ENCODE results near the gene STT3B. TPM values are rescaled to one million over a fixed set of nuclear protein-coding genes. Genes with fewer than 3 reads are reported as not detected.

The STT3B gene
- total and polyA plus RNA-seq, 2 of the 13 experiments (the other 11 are each of a cell fraction or from before 2014, with no cell fraction given) = 85.0 to 205 TPM

DNA sequence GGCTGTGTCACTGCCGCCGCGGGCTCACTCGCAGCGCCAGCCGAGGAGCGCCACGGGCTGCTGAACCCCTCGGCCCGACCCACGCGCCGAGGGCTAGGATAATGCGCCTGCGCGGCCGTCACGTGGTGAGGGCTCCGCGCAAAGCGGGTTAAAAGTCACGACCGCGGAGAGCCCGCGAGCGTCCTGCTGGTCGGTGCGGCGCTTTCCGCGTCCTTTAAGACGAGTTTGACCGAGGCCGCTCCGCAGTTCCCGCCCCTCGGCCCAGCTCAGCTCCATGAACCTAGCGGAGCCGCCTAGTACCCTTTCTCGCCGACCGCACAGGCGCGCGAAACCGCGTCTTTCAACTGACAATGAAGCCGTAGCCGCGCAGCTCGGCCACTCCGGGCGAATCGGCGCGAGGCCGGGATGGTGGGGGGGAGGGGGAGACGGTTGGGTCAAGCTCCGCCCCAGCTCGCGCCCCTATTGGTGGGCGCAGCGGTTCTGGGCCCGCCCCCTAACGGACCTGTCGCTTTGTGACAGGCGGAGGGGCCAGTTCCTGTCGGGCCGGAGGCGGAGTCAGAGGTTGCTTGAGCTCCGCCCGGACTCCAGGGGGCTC is 636 bp upstream of the STT3B start (continued):
- no peak for TF ChIP-seq CHD4 (IDR thresholded peaks at IDR 0.05; ENCODE audit: borderline replicate concordance, low read length)
- TF ChIP-seq ATF7-NPFF (CRISPR knock-in tag; IDR thresholded peaks at IDR 0.05; ENCODE audit: low read depth) = peak; percentile 95
- peak; percentile 17; the same call in 1 of the 2 replicates for TF ChIP-seq FOXK1 (CRISPR knock-in tag; IDR thresholded peaks at IDR 0.05; ENCODE audit: borderline replicate concordance, low read depth)
- peak; percentile 88 for TF ChIP-seq POGZ (CRISPR knock-in tag; IDR thresholded peaks at IDR 0.05)
- no peak; the same call in none of the 2 replicates for TF ChIP-seq RFX5 (IDR thresholded peaks at IDR 0.05; ENCODE audit: low read depth, low read length)
- no peak for TF ChIP-seq MTA1 (CRISPR knock-in tag; IDR thresholded peaks at IDR 0.05; ENCODE audit: borderline replicate concordance)
- TF ChIP-seq ZNF768 (CRISPR knock-in tag; IDR thresholded peaks at IDR 0.05) = peak; percentile 52; the same call in 1 of the 2 replicates
- peak; percentile 29; the same call in 1 of the 2 replicates for TF ChIP-seq ZNF609 (CRISPR knock-in tag; IDR thresholded peaks at IDR 0.05; ENCODE audit: borderline replicate concordance)
- TF ChIP-seq, protein P1, sequence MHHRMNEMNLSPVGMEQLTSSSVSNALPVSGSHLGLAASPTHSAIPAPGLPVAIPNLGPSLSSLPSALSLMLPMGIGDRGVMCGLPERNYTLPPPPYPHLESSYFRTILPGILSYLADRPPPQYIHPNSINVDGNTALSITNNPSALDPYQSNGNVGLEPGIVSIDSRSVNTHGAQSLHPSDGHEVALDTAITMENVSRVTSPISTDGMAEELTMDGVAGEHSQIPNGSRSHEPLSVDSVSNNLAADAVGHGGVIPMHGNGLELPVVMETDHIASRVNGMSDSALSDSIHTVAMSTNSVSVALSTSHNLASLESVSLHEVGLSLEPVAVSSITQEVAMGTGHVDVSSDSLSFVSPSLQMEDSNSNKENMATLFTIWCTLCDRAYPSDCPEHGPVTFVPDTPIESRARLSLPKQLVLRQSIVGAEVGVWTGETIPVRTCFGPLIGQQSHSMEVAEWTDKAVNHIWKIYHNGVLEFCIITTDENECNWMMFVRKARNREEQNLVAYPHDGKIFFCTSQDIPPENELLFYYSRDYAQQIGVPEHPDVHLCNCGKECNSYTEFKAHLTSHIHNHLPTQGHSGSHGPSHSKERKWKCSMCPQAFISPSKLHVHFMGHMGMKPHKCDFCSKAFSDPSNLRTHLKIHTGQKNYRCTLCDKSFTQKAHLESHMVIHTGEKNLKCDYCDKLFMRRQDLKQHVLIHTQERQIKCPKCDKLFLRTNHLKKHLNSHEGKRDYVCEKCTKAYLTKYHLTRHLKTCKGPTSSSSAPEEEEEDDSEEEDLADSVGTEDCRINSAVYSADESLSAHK (CRISPR knock-in tag; IDR thresholded peaks at IDR 0.05; ENCODE audit: borderline replicate concordance) = peak; percentile 78; the same call in 1 of the 2 replicates
- no peak for TF ChIP-seq PAF1 (CRISPR knock-in tag; IDR thresholded peaks at IDR 0.05)
- TF ChIP-seq ZNF761 (CRISPR knock-in tag; conservative IDR thresholded peaks at IDR 0.05) = 0 out of 2 replicates have a peak, but pooled peaks have one; percentile 31
- peak; percentile 78; the same call in 1 of the 2 replicates for TF ChIP-seq RCOR2 (CRISPR knock-in tag; IDR thresholded peaks at IDR 0.05)
- peak in 1 of 2 experiments; percentile 71; a peak in 2 of 4 replicates for TF ChIP-seq REST (IDR thresholded peaks at IDR 0.05; ENCODE audit: borderline replicate concordance in 1 of 2, low read depth in 1 of 2, low read length in 2 of 2)
- peak; percentile 82 for TF ChIP-seq ZNF790 (CRISPR knock-in tag; IDR thresholded peaks at IDR 0.05; ENCODE audit: borderline replicate concordance)
- no peak for TF ChIP-seq TEAD2 (CRISPR knock-in tag; IDR thresholded peaks at IDR 0.05)
- TF ChIP-seq TCF7 (IDR thresholded peaks at IDR 0.05; ENCODE audit: low read depth) = no peak
- no peak; the same call in 1 of the 2 replicates for TF ChIP-seq ZNF777 (CRISPR knock-in tag; IDR thresholded peaks at IDR 0.05)
- no peak for TF ChIP-seq ZZZ3 (CRISPR knock-in tag; IDR thresholded peaks at IDR 0.05; ENCODE audit: borderline replicate concordance)
